HepG2 (cell line): ENCODE data around the gene COASY. TPM values are rescaled to one million over a fixed set of nuclear protein-coding genes. Genes with fewer than 3 reads are reported as not detected.

Source experiments
- CBX5 ChIP-seq: sonication (generic); formaldehyde crosslinking; IDR thresholded peaks from 2 replicates; pipeline ENCODE4 v1.4.0; 2020; ENCODE audit warnings: missing genetic modification reagents, borderline replicate concordance
- CHCHD3 ChIP-seq: sonication (generic); formaldehyde crosslinking; IDR thresholded peaks from 2 replicates; pipeline ENCODE4 v1.8.0; 2022; ENCODE audit warnings: mild to moderate bottlenecking, missing genetic modification reagents, moderate library complexity
- ESRRA ChIP-seq: sonication (generic); formaldehyde crosslinking; IDR thresholded peaks from 2 replicates; pipeline ENCODE4 v1.5.1; 2020; ENCODE audit warnings: mild to moderate bottlenecking, low read depth, missing genetic modification reagents
- GMEB2 ChIP-seq: IDR thresholded peaks from 2 replicates; pipeline ENCODE4 v1.6.1; 2016; ENCODE audit warnings: missing biosample characterization, missing genetic modification reagents, low read depth
- MATR3 ChIP-seq: sonication (generic); formaldehyde crosslinking; IDR thresholded peaks from 2 replicates; pipeline ENCODE4 v1.4.0; 2020; ENCODE audit warnings: missing genetic modification reagents
- MEIS1 ChIP-seq: sonication (generic); formaldehyde crosslinking; IDR thresholded peaks from 2 replicates; pipeline ENCODE4 v1.9.0; 2021; ENCODE audit warnings: mild to moderate bottlenecking, missing genetic modification reagents, moderate library complexity, borderline replicate concordance
- NFIB ChIP-seq: sonication (generic); formaldehyde crosslinking; IDR thresholded peaks from 2 replicates; pipeline ENCODE4 v1.9.0; 2021; ENCODE audit warnings: missing genetic modification reagents, mild to moderate bottlenecking, borderline replicate concordance
- PAXIP1 ChIP-seq: sonication (generic); formaldehyde crosslinking; conservative IDR thresholded peaks from 2 replicates; pipeline ENCODE4 v1.4.0; 2020; ENCODE audit warnings: mild to moderate bottlenecking, missing genetic modification reagents, moderate library complexity
- PRDM4 ChIP-seq: sonication (generic); formaldehyde crosslinking; IDR thresholded peaks from 2 replicates; pipeline ENCODE4 v1.9.0; 2021; ENCODE audit warnings: missing genetic modification reagents, borderline replicate concordance
- SP1 ChIP-seq, 2 experiments: fragments of 450-650 bp in 1 of 2; sonication (generic) in 1 of 2; formaldehyde crosslinking in 1 of 2; IDR thresholded peaks; 2 replicates each; pipeline versions ENCODE4 v1.4.0 to v1.6.1; 2016 to 2020; ENCODE audit warnings: missing genetic modification reagents in 1 of 2
- THAP11 ChIP-seq: IDR thresholded peaks from 2 replicates; pipeline ENCODE4 v1.6.1; 2016; ENCODE audit warnings: missing biosample characterization, missing genetic modification reagents
- ZNF143 ChIP-seq: sonication (generic); formaldehyde crosslinking; IDR thresholded peaks from 2 replicates; pipeline ENCODE4 v1.4.0; 2020; ENCODE audit warnings: missing genetic modification reagents
- ZNF263 ChIP-seq: sonication (generic); formaldehyde crosslinking; IDR thresholded peaks from 2 replicates; pipeline ENCODE4 v1.4.0; 2020; ENCODE audit warnings: missing genetic modification reagents
- ZNF274 ChIP-seq: sonication (generic); formaldehyde crosslinking; IDR thresholded peaks from 2 replicates; pipeline ENCODE4 v1.5.1; 2020; ENCODE audit warnings: mild to moderate bottlenecking, missing genetic modification reagents
- ZNF33B ChIP-seq: sonication (generic); formaldehyde crosslinking; IDR thresholded peaks from 2 replicates; pipeline ENCODE4 v1.5.1; 2020; ENCODE audit warnings: mild to moderate bottlenecking, missing genetic modification reagents
- ZNF605 ChIP-seq: sonication (generic); formaldehyde crosslinking; IDR thresholded peaks from 2 replicates; pipeline ENCODE4 v1.8.0; 2022; ENCODE audit warnings: mild to moderate bottlenecking, missing genetic modification reagents
- ZNF746 ChIP-seq: sonication (generic); formaldehyde crosslinking; IDR thresholded peaks from 2 replicates; pipeline ENCODE4 v1.8.0; 2022; ENCODE audit warnings: mild to moderate bottlenecking, missing genetic modification reagents
- polyA plus RNA-seq, 8 experiments: library from polyadenylated mRNA; depleted of rRNA in 3 of 8; stranded (reverse) in 7 of 8; unstranded in 1 of 8; fragments of >200 nt; fragmentation: Illumina TruSeq in 4 of 8; extraction: Trizol in 4 of 8; gene quantifications; 2 replicates each; pipeline versions ENCODE4 v1.2.1 to v1.2.3, GENCODE V29; 2011 to 2016; ENCODE audit warnings: low read depth in 4 of 8, missing spikeins in 1 of 8, mixed read lengths in 1 of 8; ENCODE audit not compliant: insufficient read depth in 1 of 8
- total RNA-seq, 5 experiments: library from RNA; depleted of rRNA; stranded (reverse); fragments of >200 nt; fragmentation: Illumina TruSeq; extraction: Trizol; gene quantifications; 2 replicates each; pipeline ENCODE4 v1.2.3, GENCODE V29; 2016; ENCODE audit warnings: low read depth in 1 of 5
- TF ChIP-seq, protein P1 (sequence below): sonication (generic); formaldehyde crosslinking; IDR thresholded peaks from 2 replicates; pipeline ENCODE4 v1.5.0; 2020; ENCODE audit warnings: missing genetic modification reagents

Gene COASY
- total and polyA plus RNA-seq, 2 of the 13 experiments (the other 11 are each of a cell fraction or from before 2014, with no cell fraction given): 90.7 to 125 TPM

DNA sequence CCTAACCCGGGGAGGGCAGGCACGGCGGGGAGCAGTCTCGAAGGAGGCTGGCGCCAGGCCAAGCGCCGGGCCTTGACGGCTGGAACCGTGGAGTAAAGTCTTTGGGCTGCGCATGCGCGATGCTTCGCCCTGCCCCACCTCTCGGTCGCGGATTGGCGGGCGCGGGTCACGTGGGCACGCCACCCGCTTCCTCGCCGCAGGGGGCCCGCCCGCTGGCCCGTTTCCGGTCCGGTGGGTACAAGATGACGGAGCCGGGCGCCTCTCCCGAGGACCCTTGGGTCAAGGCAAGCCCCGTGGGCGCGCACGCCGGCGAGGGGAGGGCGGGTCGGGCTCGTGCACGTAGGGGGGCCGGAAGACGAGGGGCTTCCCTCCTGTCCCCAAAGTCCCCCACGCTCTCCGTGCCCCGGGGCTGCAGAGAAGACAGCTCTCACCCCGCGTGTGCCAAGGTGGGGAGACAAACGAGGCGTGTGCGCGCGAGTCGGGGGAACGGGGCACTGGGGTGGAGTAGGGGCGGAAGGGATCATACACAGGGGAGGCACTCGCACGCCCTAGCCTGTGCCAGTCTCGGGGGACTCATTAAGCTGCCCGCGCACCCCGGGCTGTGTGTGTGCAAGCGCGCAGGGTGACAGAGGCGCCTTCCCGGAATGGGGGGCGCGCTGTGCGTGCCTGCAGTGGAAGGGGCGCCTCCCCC is 5.1 kb downstream of the COASY start, which contains the start of gene MLX (continued):
- TF ChIP-seq ZNF746: peak; percentile 92
- TF ChIP-seq ZNF143: peak; percentile 65
- TF ChIP-seq MATR3 (CRISPR knock-in tag): no peak
- no peak for TF ChIP-seq ZNF263 (CRISPR knock-in tag)
- TF ChIP-seq GMEB2 (CRISPR knock-in tag): peak; percentile 87
- TF ChIP-seq, protein P1, sequence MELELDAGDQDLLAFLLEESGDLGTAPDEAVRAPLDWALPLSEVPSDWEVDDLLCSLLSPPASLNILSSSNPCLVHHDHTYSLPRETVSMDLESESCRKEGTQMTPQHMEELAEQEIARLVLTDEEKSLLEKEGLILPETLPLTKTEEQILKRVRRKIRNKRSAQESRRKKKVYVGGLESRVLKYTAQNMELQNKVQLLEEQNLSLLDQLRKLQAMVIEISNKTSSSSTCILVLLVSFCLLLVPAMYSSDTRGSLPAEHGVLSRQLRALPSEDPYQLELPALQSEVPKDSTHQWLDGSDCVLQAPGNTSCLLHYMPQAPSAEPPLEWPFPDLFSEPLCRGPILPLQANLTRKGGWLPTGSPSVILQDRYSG (CRISPR knock-in tag): 0 out of 2 replicates have a peak, but pooled peaks have one; percentile 72
- TF ChIP-seq SP1 (IDR thresholded peaks at IDR 0.05): no peak
- TF ChIP-seq SP1 (CRISPR knock-in tag; IDR thresholded peaks at IDR 0.05): peak; percentile 38; the same call in 1 of the 2 replicates
- TF ChIP-seq ESRRA: peak; percentile 46; the same call in 1 of the 2 replicates
- TF ChIP-seq NFIB: peak; percentile 98
- TF ChIP-seq ZNF274 (CRISPR knock-in tag): peak; percentile 80; the same call in 1 of the 2 replicates
- peak; percentile 88 for TF ChIP-seq PAXIP1
- peak; percentile 67; the same call in 1 of the 2 replicates for TF ChIP-seq CHCHD3
- TF ChIP-seq THAP11 (CRISPR knock-in tag): peak; percentile 86
- peak; percentile 94 for TF ChIP-seq MEIS1 (CRISPR knock-in tag)
- TF ChIP-seq PRDM4 (CRISPR knock-in tag): 0 out of 2 replicates have a peak, but pooled peaks have one; percentile 58
- peak; percentile 74; the same call in 1 of the 2 replicates for TF ChIP-seq ZNF605
- no peak for TF ChIP-seq ZNF33B (CRISPR knock-in tag)
- peak; percentile 64; the same call in 1 of the 2 replicates for TF ChIP-seq CBX5
